ENCODE results near the gene TRIM75.

Gene TRIM75

DNA sequence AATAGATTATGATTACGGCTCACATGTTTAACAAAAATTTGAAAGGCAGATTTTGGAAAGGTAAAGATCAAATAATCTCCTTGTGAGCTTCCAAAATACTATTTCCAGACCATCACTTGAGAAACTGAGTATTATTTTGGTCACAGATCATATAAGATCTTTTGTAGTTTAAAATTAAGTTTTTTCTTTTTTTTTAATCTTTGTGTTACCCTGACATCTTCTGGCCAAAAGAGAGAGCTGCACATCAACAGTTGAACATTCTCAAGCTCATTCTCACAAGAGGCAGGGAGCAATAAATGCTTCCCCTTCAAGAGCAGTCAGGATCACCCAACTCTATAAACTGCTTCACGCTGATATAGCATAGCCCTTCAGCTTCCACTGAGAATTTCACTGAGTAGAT is 43.1 kb downstream of the TRIM75 start:
- H3K4me3 ChIP-seq (ENCODE audit: low read depth in 1 of 2, low read length in 1 of 2) = no peak overlapping the region
- TF ChIP-seq, protein P1, sequence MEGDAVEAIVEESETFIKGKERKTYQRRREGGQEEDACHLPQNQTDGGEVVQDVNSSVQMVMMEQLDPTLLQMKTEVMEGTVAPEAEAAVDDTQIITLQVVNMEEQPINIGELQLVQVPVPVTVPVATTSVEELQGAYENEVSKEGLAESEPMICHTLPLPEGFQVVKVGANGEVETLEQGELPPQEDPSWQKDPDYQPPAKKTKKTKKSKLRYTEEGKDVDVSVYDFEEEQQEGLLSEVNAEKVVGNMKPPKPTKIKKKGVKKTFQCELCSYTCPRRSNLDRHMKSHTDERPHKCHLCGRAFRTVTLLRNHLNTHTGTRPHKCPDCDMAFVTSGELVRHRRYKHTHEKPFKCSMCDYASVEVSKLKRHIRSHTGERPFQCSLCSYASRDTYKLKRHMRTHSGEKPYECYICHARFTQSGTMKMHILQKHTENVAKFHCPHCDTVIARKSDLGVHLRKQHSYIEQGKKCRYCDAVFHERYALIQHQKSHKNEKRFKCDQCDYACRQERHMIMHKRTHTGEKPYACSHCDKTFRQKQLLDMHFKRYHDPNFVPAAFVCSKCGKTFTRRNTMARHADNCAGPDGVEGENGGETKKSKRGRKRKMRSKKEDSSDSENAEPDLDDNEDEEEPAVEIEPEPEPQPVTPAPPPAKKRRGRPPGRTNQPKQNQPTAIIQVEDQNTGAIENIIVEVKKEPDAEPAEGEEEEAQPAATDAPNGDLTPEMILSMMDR (IDR thresholded peaks at IDR 0.05) = no peak
- H3K36me3 ChIP-seq = peaks cover 30% of the 10 kb centered on the region
- H3K9me3 ChIP-seq = no peaks in the 10 kb centered on the region
- no peaks in the 10 kb centered on the region for H3K27me3 ChIP-seq
- H3K27ac ChIP-seq = no peak overlapping the region
- H3K4me1 ChIP-seq (ENCODE audit: control insufficient read depth in 1 of 2, insufficient read depth in 1 of 2, low read depth in 1 of 2, low read length in 1 of 2) = no peaks in the 10 kb centered on the region

DNA sequence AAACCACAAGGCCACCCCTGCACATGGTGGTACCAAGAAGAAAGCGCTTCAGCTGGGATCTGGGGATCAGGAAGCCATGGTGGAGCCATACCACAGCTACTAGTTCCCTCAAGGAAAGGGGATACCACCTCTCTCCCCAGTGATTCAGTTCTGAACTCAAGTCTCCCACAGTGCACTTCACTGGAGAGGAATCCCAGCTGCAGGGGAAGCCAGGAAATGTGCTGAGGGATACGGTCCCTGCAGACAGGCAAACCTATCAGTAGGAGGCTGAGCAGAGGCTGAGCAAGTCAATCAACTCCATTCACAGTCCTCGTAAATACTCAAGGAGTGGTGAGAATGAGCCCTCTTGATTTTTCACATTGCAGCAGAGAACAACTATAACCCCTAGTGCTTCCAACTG is 48.0 kb downstream of the TRIM75 start:
- no peaks in the 10 kb centered on the region for H3K9me3 ChIP-seq
- peaks cover 30% of the 10 kb centered on the region for H3K36me3 ChIP-seq
- H3K27ac ChIP-seq = no peak overlapping the region
- H3K27me3 ChIP-seq = no peaks in the 10 kb centered on the region
- no peaks in the 10 kb centered on the region for H3K4me1 ChIP-seq (ENCODE audit: control insufficient read depth in 1 of 2, insufficient read depth in 1 of 2, low read depth in 1 of 2, low read length in 1 of 2)
- TF ChIP-seq, protein P1 (IDR thresholded peaks at IDR 0.05) = no peak
- no peak overlapping the region for H3K4me3 ChIP-seq (ENCODE audit: low read depth in 1 of 2, low read length in 1 of 2)

GRCh38 chr4:165106518-165106917 is 52.9 kb downstream of the TRIM75 start:
- Histone ChIP-seq H3K36me3 (peaks cover 9% of the 10 kb centered on the region), H3K4me3 (ENCODE audit: low read depth in 1 of 2, low read length in 1 of 2) (no peak overlapping the region), H3K27me3 (no peaks in the 10 kb centered on the region), H3K9me3 (no peaks in the 10 kb centered on the region), H3K27ac (no peak overlapping the region), H3K4me1 (ENCODE audit: control insufficient read depth in 1 of 2, insufficient read depth in 1 of 2, low read depth in 1 of 2, low read length in 1 of 2) (no peaks in the 10 kb centered on the region)
- TF ChIP-seq, protein P1 (IDR thresholded peaks at IDR 0.05) = no peak

Measured in neutrophil (primary cell).